A673 (cell line): ENCODE measurements around the gene PAX4. TPM values are rescaled to one million over a fixed set of nuclear protein-coding genes. Genes with fewer than 3 reads are reported as not detected.

Experiments used
- BruUV-seq: library from RNA; stranded (reverse); fragments of 400-500 nt; replicated peaks from 2 replicates; lab custom pipeline; 2021; lab: Mats Ljungman, UMichigan
- CTCF ChIA-PET: fragments of 300-600 bp; sonication (Branson Sonifier 250); formaldehyde crosslinking; loops from one replicate; lab custom pipeline; 2022; ENCODE audit warnings: antibody characterized with exemption; lab: Charles Lee
- POLR2A ChIA-PET: fragments of 300-600 bp; sonication (Branson Sonifier 250); formaldehyde crosslinking; loops from one replicate; lab custom pipeline; 2022; ENCODE audit warnings: antibody characterized with exemption; ENCODE audit not compliant: low non-redundant PET; lab: Charles Lee
- DNase-seq: peaks from one replicate; pipeline ENCODE4 v3.0.0-alpha.2; 2015; ENCODE audit warnings: low spot score
- H3K27ac ChIP-seq: fragments of 200-600 bp; sonication (generic); 2 replicates; pipeline ENCODE4 v1.5.1; 2016; ENCODE audit warnings: mixed run types, low read depth, mild to moderate bottlenecking, mixed read lengths, antibody characterized with exemption, low read length; ENCODE audit not compliant: poor library complexity, severe bottlenecking
- H3K27me3 ChIP-seq: fragments of 200-600 bp; sonication (generic); replicated peaks from 2 replicates; pipeline ENCODE4 v1.6.1; 2017; ENCODE audit warnings: mixed run types, low read depth, mild to moderate bottlenecking, mixed read lengths, antibody characterized with exemption, low read length; ENCODE audit not compliant: insufficient read depth, poor library complexity
- H3K36me3 ChIP-seq: fragments of 200-600 bp; sonication (generic); 2 replicates; pipeline ENCODE4 v1.6.1; 2016; ENCODE audit warnings: mixed run types, mild to moderate bottlenecking, mixed read lengths, antibody characterized with exemption, low read length; ENCODE audit not compliant: insufficient read depth, poor library complexity, severe bottlenecking
- H3K4me1 ChIP-seq: fragments of 200-600 bp; sonication (generic); 2 replicates; pipeline ENCODE4 v1.6.1; 2017; ENCODE audit warnings: mixed run types, mild to moderate bottlenecking, mixed read lengths, antibody characterized with exemption, low read length; ENCODE audit not compliant: insufficient read depth, poor library complexity, severe bottlenecking
- H3K4me3 ChIP-seq: fragments of 200-600 bp; sonication (generic); 2 replicates; pipeline ENCODE4 v1.5.1; 2016; ENCODE audit warnings: low read depth, mixed run types, mild to moderate bottlenecking, mixed read lengths, low read length; ENCODE audit not compliant: poor library complexity, severe bottlenecking
- H3K9me3 ChIP-seq: fragments of 200-600 bp; sonication (generic); 2 replicates; pipeline ENCODE4 v1.6.1; 2016; ENCODE audit warnings: mixed run types, low read depth, mild to moderate bottlenecking, mixed read lengths, antibody characterized with exemption, low read length; ENCODE audit not compliant: poor library complexity, severe bottlenecking
- EZH2 ChIP-seq: fragments of 200-600 bp; sonication (generic); IDR thresholded peaks from 2 replicates; pipeline ENCODE4 v1.6.1; 2017; ENCODE audit warnings: borderline replicate concordance, low read depth, mild to moderate bottlenecking, mixed read lengths, antibody characterized with exemption, low read length; ENCODE audit not compliant: poor library complexity, severe bottlenecking
- intact Hi-C: fragments of 100-400 bp; cut with micrococcal nuclease; formaldehyde crosslinking; loops from one replicate; pipeline ENCODE4 v1.10.0; 2022; ENCODE audit not compliant: unreplicated experiment
- total RNA-seq: library from RNA; stranded (reverse); gene quantifications from 2 replicates; pipeline ENCODE4 v1.2.3, GENCODE V29; 2021
- TF ChIP-seq, protein P1 (sequence below): fragments of 300-800, 200-600 bp; sonication (generic); conservative IDR thresholded peaks from 2 replicates; pipeline ENCODE4 v1.5.1; 2017; ENCODE audit warnings: low read depth, mild to moderate bottlenecking, antibody characterized with exemption, low read length, moderate library complexity, mixed read lengths

The PAX4 gene
- total RNA-seq, 1 experiment from 2014 or later, result not detected

DNA sequence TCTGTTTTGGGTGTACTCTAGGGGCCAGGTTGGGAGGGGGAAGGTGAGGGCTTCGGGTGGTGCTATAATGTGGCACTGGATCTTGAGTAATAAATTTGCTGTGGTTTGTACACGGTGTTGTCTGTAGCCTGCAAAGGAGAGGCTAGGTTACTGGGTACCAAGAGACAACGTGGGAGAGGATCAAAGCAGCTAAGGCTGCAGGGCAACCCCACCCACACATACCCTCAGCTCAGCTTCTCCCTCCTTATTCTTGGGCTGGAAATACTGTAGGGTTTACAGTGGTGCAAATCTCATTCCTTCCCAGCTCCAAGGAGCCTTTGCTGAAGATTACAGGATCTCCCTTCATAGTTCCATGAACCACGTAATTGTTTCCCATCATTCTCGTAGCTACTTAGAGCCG is 26.4 kb downstream of the PAX4 start:
- peaks cover 9% of the 10 kb centered on the region for H3K4me1 ChIP-seq
- no peak overlapping the region for H3K4me3 ChIP-seq
- no peak overlapping the region for H3K27ac ChIP-seq
- POLR2A ChIA-PET, result no interaction called here
- H3K36me3 ChIP-seq, result peaks cover 20% of the 10 kb centered on the region
- no peak for DNase-seq
- intact Hi-C loops, result no loop called here
- BruUV-seq, result no TSS peak
- H3K27me3 ChIP-seq, result no peaks in the 10 kb centered on the region
- H3K9me3 ChIP-seq, result no peaks in the 10 kb centered on the region
- CTCF ChIA-PET, result no interaction called here
- TF ChIP-seq, protein P1, sequence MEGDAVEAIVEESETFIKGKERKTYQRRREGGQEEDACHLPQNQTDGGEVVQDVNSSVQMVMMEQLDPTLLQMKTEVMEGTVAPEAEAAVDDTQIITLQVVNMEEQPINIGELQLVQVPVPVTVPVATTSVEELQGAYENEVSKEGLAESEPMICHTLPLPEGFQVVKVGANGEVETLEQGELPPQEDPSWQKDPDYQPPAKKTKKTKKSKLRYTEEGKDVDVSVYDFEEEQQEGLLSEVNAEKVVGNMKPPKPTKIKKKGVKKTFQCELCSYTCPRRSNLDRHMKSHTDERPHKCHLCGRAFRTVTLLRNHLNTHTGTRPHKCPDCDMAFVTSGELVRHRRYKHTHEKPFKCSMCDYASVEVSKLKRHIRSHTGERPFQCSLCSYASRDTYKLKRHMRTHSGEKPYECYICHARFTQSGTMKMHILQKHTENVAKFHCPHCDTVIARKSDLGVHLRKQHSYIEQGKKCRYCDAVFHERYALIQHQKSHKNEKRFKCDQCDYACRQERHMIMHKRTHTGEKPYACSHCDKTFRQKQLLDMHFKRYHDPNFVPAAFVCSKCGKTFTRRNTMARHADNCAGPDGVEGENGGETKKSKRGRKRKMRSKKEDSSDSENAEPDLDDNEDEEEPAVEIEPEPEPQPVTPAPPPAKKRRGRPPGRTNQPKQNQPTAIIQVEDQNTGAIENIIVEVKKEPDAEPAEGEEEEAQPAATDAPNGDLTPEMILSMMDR, result no peak
- TF ChIP-seq EZH2, result no peak

DNA sequence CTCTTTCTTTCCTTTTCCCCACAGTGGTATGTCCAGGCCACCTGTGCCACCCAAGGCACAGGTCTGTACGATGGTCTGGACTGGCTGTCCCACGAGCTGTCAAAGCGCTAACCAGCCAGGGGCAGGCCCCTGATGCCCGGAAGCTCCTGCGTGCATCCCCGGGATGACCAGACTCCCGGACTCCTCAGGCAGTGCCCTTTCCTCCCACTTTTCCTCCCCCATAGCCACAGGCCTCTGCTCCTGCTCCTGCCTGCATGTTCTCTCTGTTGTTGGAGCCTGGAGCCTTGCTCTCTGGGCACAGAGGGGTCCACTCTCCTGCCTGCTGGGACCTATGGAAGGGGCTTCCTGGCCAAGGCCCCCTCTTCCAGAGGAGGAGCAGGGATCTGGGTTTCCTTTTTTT is 26.8 kb downstream of the PAX4 start:
- H3K27me3 ChIP-seq, result no peaks in the 10 kb centered on the region
- peaks cover 9% of the 10 kb centered on the region for H3K4me1 ChIP-seq
- POLR2A ChIA-PET, result no interaction called here
- DNase-seq, result no peak
- BruUV-seq, result no TSS peak
- H3K27ac ChIP-seq, result no peak overlapping the region
- intact Hi-C loops, result no loop called here
- H3K4me3 ChIP-seq, result no peak overlapping the region
- peaks cover 20% of the 10 kb centered on the region for H3K36me3 ChIP-seq
- no peaks in the 10 kb centered on the region for H3K9me3 ChIP-seq
- CTCF ChIA-PET, result no interaction called here
- TF ChIP-seq EZH2, result no peak
- TF ChIP-seq, protein P1, result no peak

DNA sequence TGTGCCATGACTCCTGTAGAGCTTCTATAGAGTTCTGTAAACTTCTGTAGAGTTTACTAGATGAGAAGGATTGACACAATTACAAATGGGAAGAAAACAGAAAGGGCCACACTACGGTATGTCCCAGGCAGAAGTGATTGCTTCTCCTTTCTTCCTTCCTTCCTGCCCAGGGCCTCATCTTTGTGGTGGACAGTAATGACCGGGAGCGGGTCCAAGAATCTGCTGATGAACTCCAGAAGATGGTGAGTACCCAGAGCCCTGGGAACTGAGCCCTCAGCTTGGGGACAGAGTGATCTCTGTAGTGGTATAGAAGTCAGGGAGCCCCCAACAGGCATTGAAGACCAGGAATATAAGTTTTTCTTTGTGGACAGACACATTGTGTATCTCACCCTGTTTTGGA is 28.0 kb downstream of the PAX4 start:
- Histone ChIP-seq H3K4me3 (no peak overlapping the region), H3K9me3 (no peaks in the 10 kb centered on the region), H3K4me1 (peaks cover 9% of the 10 kb centered on the region), H3K27me3 (no peaks in the 10 kb centered on the region), H3K27ac (no peak overlapping the region), H3K36me3 (peaks cover 20% of the 10 kb centered on the region)
- DNase-seq, result no peak
- BruUV-seq, result no TSS peak
- CTCF ChIA-PET, result no interaction called here
- TF ChIP-seq EZH2, result no peak
- TF ChIP-seq, protein P1, result no peak
- POLR2A ChIA-PET, result no interaction called here
- intact Hi-C loops, result loop anchor here (5.0 kb wide), 2 partner anchors 243 to 617 kb away; no protein-coding TSS in a partner anchor
